Upper lobe of left lung (tissue), 4 donors: ENCODE results near the gene OR1N1.

ENCODE experiments used
- POLR2A ChIP-seq, 4 donors: fragments of 450-650 bp; IDR thresholded peaks; one replicate each; pipeline ENCODE4 v1.5.1; 2016 to 2017; ENCODE audit warnings: antibody characterized with exemption in 4 of 4, mild to moderate bottlenecking in 2 of 4
- TF ChIP-seq, protein P1 (sequence below), 6 experiments: fragments of 450-650 bp in 4 of 6; fragments of 200-600 bp in 2 of 6; sonication (generic) in 2 of 6; IDR thresholded peaks; one replicate each; pipeline ENCODE4 v1.5.1; 2016 to 2019; ENCODE audit warnings: antibody characterized with exemption in 6 of 6

DNA sequence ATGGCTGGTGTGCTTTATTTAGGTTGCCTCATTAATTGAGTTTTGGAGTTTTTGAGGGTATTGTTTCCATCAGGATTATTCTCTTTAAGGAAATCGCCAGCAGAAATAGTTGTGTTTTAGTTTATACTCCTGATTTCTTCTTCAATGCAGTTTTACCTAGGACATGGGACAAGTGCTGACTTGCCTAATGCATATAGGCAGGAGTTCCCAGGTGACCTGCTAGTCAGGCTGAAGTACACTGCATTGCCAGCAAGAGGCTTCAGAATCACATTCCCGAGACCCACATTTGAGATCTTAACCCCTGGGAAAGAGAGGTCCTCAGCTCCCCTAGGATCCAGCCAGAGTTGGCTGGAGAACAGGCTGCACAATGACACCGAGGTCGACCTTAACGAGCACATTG lies 24.3 kb upstream of the OR1N1 start:
- TF ChIP-seq, protein P1, sequence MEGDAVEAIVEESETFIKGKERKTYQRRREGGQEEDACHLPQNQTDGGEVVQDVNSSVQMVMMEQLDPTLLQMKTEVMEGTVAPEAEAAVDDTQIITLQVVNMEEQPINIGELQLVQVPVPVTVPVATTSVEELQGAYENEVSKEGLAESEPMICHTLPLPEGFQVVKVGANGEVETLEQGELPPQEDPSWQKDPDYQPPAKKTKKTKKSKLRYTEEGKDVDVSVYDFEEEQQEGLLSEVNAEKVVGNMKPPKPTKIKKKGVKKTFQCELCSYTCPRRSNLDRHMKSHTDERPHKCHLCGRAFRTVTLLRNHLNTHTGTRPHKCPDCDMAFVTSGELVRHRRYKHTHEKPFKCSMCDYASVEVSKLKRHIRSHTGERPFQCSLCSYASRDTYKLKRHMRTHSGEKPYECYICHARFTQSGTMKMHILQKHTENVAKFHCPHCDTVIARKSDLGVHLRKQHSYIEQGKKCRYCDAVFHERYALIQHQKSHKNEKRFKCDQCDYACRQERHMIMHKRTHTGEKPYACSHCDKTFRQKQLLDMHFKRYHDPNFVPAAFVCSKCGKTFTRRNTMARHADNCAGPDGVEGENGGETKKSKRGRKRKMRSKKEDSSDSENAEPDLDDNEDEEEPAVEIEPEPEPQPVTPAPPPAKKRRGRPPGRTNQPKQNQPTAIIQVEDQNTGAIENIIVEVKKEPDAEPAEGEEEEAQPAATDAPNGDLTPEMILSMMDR (IDR thresholded peaks at IDR 0.05): no peak
- no peak for TF ChIP-seq POLR2A (IDR thresholded peaks at IDR 0.05)
